A549 (cell line): ENCODE data around the gene CNDP1. TPM values are rescaled to one million over a fixed set of nuclear protein-coding genes. Genes with fewer than 3 reads are reported as not detected.

Experiments
- ATAC-seq, 2 experiments: fragments of 200-7000 bp in 1 of 2; fragments of >200 bp in 1 of 2; cut with Nextera tagmentation in 1 of 2; cut with Tn5 transposase in 1 of 2; 3 replicates each; pipeline versions ENCODE4 v1.8.0 to v1.9.1; 2018 to 2020; ENCODE audit warnings: mild to moderate bottlenecking in 1 of 2, moderate library complexity in 1 of 2
- CTCF ChIA-PET: fragments of 300-600 bp; sonication (Branson Sonifier 250); formaldehyde crosslinking; extraction: SDS; loops from one replicate; lab custom pipeline; 2021; ENCODE audit warnings: antibody characterized with exemption, inconsistent platforms; lab: Yijun Ruan, JAX
- POLR2A ChIA-PET: fragments of 350-600 bp; formaldehyde crosslinking; extraction: SDS; loops from one replicate; lab custom pipeline; 2021; ENCODE audit warnings: antibody characterized with exemption, inconsistent platforms; lab: Yijun Ruan, JAX
- DNase-seq, 2 experiments: peaks; one replicate each; pipeline versions ENCODE4 v3.0.0 to v3.0.0-alpha.2; 2011 to 2016; ENCODE audit warnings: low read depth in 1 of 2, low spot score in 1 of 2
- FAIRE-seq: peaks from 2 replicates; lab custom pipeline; 2011; peaks lifted over from hg19 to GRCh38; lab: Jason Lieb, UNC
- H3K27ac ChIP-seq, 2 experiments: fragments of >200 bp; sonication (Bioruptor Twin); formaldehyde crosslinking; 3 replicates each; pipeline ENCODE4 v1.5.1; 2016 to 2017
- H3K4me1 ChIP-seq: fragments of >200 bp; sonication (Bioruptor Twin); formaldehyde crosslinking; 3 replicates; pipeline ENCODE4 v1.6.1; 2016
- H3K4me2 ChIP-seq: fragments of >200 bp; sonication (Bioruptor Twin); formaldehyde crosslinking; 3 replicates; pipeline ENCODE4 v1.6.1; 2016
- H3K4me3 ChIP-seq: fragments of >200 bp; sonication (Bioruptor Twin); formaldehyde crosslinking; 3 replicates; pipeline ENCODE4 v1.5.1; 2016
- H3K9me3 ChIP-seq: fragments of >200 bp; sonication (Bioruptor Twin); formaldehyde crosslinking; 3 replicates; pipeline ENCODE4 v1.6.1; 2016
- CTCF ChIP-seq: fragments of >200 bp; sonication (Bioruptor Twin); formaldehyde crosslinking; IDR thresholded peaks from 3 replicates; pipeline ENCODE4 v1.5.1; 2016
- ELK1 ChIP-seq: fragments of 150-350 bp; IDR thresholded peaks from 2 replicates; pipeline ENCODE4 v1.6.1; 2014; ENCODE audit warnings: low read depth, mild to moderate bottlenecking, low read length
- FOSB ChIP-seq: fragments of 250-450 bp; sonication (Bioruptor Pico); IDR thresholded peaks from 2 replicates; pipeline ENCODE4 v1.5.0; 2020; ENCODE audit warnings: mild to moderate bottlenecking, moderate library complexity
- FOSL2 ChIP-seq, 2 experiments: fragments of 450-650 bp in 1 of 2; fragments of >200 bp in 1 of 2; sonication (Bioruptor Twin) in 1 of 2; formaldehyde crosslinking; IDR thresholded peaks; 2 replicates each; pipeline versions ENCODE4 v1.5.0 to v1.6.1; 2016 to 2020; ENCODE audit warnings: mild to moderate bottlenecking in 1 of 2, moderate library complexity in 1 of 2
- GATA3 ChIP-seq: IDR thresholded peaks from 2 replicates; pipeline ENCODE4 v1.6.1; 2012; ENCODE audit warnings: borderline replicate concordance
- HEYL ChIP-seq: fragments of 250-450 bp; sonication (Bioruptor Pico); IDR thresholded peaks from 2 replicates; pipeline ENCODE4 v1.8.0; 2021; ENCODE audit warnings: mild to moderate bottlenecking, moderate library complexity
- HOXA7 ChIP-seq: fragments of 250-450 bp; sonication (Bioruptor Pico); IDR thresholded peaks from 2 replicates; pipeline ENCODE4 v1.5.0; 2020; ENCODE audit warnings: mild to moderate bottlenecking, moderate library complexity
- JUN ChIP-seq, 2 experiments: fragments of >200 bp; sonication (Bioruptor Twin); formaldehyde crosslinking; IDR thresholded peaks; 2 replicates in 1 of 2; 3 replicates in 1 of 2; pipeline ENCODE4 v1.6.1; 2016 to 2017
- MAFK ChIP-seq: fragments of 450-650 bp; IDR thresholded peaks from 2 replicates; pipeline ENCODE4 v1.6.1; 2014; ENCODE audit not compliant: partially characterized antibody
- MAX ChIP-seq: IDR thresholded peaks from 2 replicates; pipeline ENCODE4 v1.6.1; 2012
- PHF8 ChIP-seq: fragments of 200-600 bp; sonication (generic); IDR thresholded peaks from 2 replicates; pipeline ENCODE4 v1.6.1; 2016; ENCODE audit warnings: low read depth, mild to moderate bottlenecking, antibody characterized with exemption, moderate library complexity, borderline replicate concordance
- POLR2A ChIP-seq: IDR thresholded peaks from 2 replicates; pipeline ENCODE4 v1.6.1; 2012; ENCODE audit warnings: mild to moderate bottlenecking, low read length
- POLR2AphosphoS2 ChIP-seq: conservative IDR thresholded peaks from 2 replicates; pipeline ENCODE4 v1.6.1; 2012; ENCODE audit warnings: low read length, improper control_type of control experiment, inconsistent platforms
- RCOR1 ChIP-seq: fragments of 150-350 bp; IDR thresholded peaks from 2 replicates; pipeline ENCODE4 v1.6.1; 2014; ENCODE audit warnings: antibody characterized with exemption, low read length, low read depth
- REST ChIP-seq: fragments of 200-600 bp; sonication (generic); IDR thresholded peaks from 2 replicates; pipeline ENCODE4 v1.6.1; 2016; ENCODE audit warnings: antibody characterized with exemption, mild to moderate bottlenecking, moderate library complexity
- RFX5 ChIP-seq: fragments of 450-650 bp; IDR thresholded peaks from 2 replicates; pipeline ENCODE4 v1.7.1; 2014; ENCODE audit warnings: antibody characterized with exemption, mild to moderate bottlenecking, moderate library complexity
- SMC3 ChIP-seq: fragments of >200 bp; sonication (Bioruptor Twin); formaldehyde crosslinking; IDR thresholded peaks from 3 replicates; pipeline ENCODE4 v1.6.1; 2018; ENCODE audit warnings: inconsistent platforms
- ZC3H11A ChIP-seq: fragments of 450-650 bp; IDR thresholded peaks from 2 replicates; pipeline ENCODE4 v1.6.1; 2014; ENCODE audit warnings: antibody characterized with exemption, mild to moderate bottlenecking
- WGBS: methylation state at CpG from one replicate; pipeline ENCODE4 v1.1.6; 2017; ENCODE audit errors: missing lambda C conversion rate; 5-methylcytosine and 5-hydroxymethylcytosine counted together
- polyA plus RNA-seq, 4 experiments: library from polyadenylated mRNA; depleted of rRNA in 3 of 4; stranded (reverse); fragments of >200 nt; fragmentation: RNase III in 1 of 4; extraction: RNeasy Plus Mini Kit Qiagen cat#74134 plus additional on column Dnase treatment in 1 of 4; gene quantifications; 2 replicates in 3 of 4; 3 replicates in 1 of 4; pipeline ENCODE4 v1.2.3, GENCODE V29; 2011 to 2017
- TF ChIP-seq, protein P1 (sequence below): IDR thresholded peaks from 2 replicates; pipeline ENCODE4 v1.6.1; 2012; ENCODE audit warnings: low read depth, borderline replicate concordance
- TF ChIP-seq, protein P2 (sequence below): fragments of 450-650 bp; IDR thresholded peaks from 2 replicates; pipeline ENCODE4 v1.6.1; 2014; ENCODE audit warnings: antibody characterized with exemption

The CNDP1 gene
- polyA plus RNA-seq, 2 of the 4 experiments (the other 2 are of a cell fraction): 0.16 TPM; not detected in 1

- H3K4me3 ChIP-seq: no peak overlapping the region
- no peak overlapping the region for H3K4me2 ChIP-seq
- CTCF ChIA-PET: interaction anchor here (1.1 to 2.6 kb wide), 3 partner anchors 41 to 454 kb away, joined by 3 to 12 read pairs (median 6); no protein-coding TSS in a partner anchor
- no peak overlapping the region for H3K27ac ChIP-seq
- POLR2A ChIA-PET: no interaction called here
- TF ChIP-seq POLR2AphosphoS2: no peak
- peak; percentile 41 for TF ChIP-seq MAFK
- no peak for TF ChIP-seq FOSB
- H3K4me1 ChIP-seq: peaks cover 6% of the 10 kb centered on the region; the same call in 1 of the 3 replicates
- ATAC-seq (no peak), DNase-seq (no peak), FAIRE-seq (no peak)
- H3K9me3 ChIP-seq: no peaks in the 10 kb centered on the region
- WGBS: 3% methylated on average over 1 of the region's 1 CpG
Measured at GRCh38 chr18:74494514-74494913, 39.8 kb upstream of the CNDP1 start.

- WGBS: under 1% methylated on average over 20 of the region's 71 CpGs
- peak within 1 kb of the TSS; percentile 94 for H3K4me3 ChIP-seq
- ChIA-PET CTCF (interaction anchor here (0.7 to 2.4 kb wide), 4 partner anchors 56 to 456 kb away, joined by 3 to 12 read pairs (median 4); no protein-coding TSS in a partner anchor), POLR2A (interaction anchor here (0.6 to 0.9 kb wide), 2 partner anchors 262 to 350 kb away, joined by 3 to 5 read pairs; no protein-coding TSS in a partner anchor)
- TF ChIP-seq MAX (peak; percentile 77), RCOR1 (no peak), JUN (IDR thresholded peaks at IDR 0.05) (peak in 1 of 2 experiments; percentile 37; a peak in 1 of 5 replicates), GATA3 (no peak), HOXA7 (CRISPR knock-in tag) (no peak), SMC3 (no peak), POLR2A (peak; percentile 74), ZC3H11A (no peak), PHF8 (peak; percentile 65; the same call in 1 of the 2 replicates), RFX5 (0 out of 2 replicates have a peak, but pooled peaks have one; percentile 15), FOSL2 (IDR thresholded peaks at IDR 0.05) (no peak), FOSL2 (CRISPR knock-in tag; IDR thresholded peaks at IDR 0.05) (peak; percentile 86)
- TF ChIP-seq, protein P1, sequence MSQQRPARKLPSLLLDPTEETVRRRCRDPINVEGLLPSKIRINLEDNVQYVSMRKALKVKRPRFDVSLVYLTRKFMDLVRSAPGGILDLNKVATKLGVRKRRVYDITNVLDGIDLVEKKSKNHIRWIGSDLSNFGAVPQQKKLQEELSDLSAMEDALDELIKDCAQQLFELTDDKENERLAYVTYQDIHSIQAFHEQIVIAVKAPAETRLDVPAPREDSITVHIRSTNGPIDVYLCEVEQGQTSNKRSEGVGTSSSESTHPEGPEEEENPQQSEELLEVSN: no peak
- TF ChIP-seq, protein P2, sequence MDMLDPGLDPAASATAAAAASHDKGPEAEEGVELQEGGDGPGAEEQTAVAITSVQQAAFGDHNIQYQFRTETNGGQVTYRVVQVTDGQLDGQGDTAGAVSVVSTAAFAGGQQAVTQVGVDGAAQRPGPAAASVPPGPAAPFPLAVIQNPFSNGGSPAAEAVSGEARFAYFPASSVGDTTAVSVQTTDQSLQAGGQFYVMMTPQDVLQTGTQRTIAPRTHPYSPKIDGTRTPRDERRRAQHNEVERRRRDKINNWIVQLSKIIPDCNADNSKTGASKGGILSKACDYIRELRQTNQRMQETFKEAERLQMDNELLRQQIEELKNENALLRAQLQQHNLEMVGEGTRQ: peak; percentile 82
- H3K4me2 ChIP-seq: peak within 1 kb of the TSS; percentile 88
- peak within 1 kb of the TSS; percentile 92 to 98 for H3K27ac ChIP-seq
- ATAC-seq (peak; percentile 85 to 93), DNase-seq (peak; percentile 84 to 97), FAIRE-seq (no peak)
- H3K4me1 ChIP-seq: peaks cover 6% of the 10 kb centered on the region; the same call in 1 of the 3 replicates
- no peaks in the 10 kb centered on the region for H3K9me3 ChIP-seq
Measured at GRCh38 chr18:74495581-74496507, 38.5 kb upstream of the CNDP1 start, which contains the start of gene CNDP2. Gene CNDP2, plus strand, starts transcription at chr18:74496363. Its CDS starts 3,611 bp downstream, at chr18:74499974.

DNA sequence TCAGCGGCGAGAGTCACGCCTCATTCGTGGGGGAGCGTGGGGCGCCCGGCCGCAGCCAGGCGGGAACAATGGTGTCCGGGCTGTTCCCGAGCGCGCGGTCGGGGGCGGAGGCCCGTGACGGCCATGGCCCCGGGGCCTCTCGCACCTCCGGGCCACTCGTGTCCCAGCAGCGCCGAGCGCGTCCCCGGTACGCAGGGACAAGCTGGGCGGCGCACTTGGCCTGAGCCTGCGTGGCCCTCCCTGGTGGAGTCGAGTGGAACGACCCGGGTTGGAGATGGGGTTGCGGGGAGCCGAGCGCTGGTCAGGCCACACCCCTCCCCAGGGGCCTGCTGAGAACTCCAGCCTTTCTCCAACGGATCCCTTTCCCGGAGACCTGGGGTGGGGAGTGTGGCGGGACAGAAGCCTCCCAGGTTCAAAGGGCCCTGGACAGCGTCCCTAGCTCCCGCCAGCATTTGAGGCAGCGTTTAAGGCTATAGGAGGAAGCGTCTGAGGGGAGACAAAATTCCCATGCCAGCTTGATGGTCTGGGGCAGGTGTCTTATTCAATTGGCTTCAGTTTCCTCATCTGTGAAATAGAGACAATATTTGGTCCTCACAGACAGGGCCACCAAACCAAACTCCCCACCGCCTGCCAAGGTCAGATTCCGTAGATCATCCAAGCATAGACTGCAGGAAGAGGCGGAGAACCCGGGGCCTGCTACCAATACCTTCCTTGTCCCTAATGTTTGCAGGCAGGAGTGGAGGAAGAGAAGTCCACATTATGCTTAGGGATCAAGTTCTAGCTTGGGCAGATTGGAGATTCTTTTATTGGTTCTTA is 37.6 kb upstream of the CNDP1 start:
- H3K27ac ChIP-seq: peak overlapping the region; percentile 92 to 98
- FAIRE-seq: no peak
- WGBS: 17% methylated on average over 9 of the region's 48 CpGs
- POLR2A ChIA-PET: interaction anchor here (0.6 to 0.9 kb wide), 2 partner anchors 262 to 351 kb away, joined by 3 to 5 read pairs; no protein-coding TSS in a partner anchor
- H3K4me2 ChIP-seq: peak overlapping the region; percentile 88
- peak; percentile 80 to 83 for ATAC-seq
- no peaks in the 10 kb centered on the region for H3K9me3 ChIP-seq
- peaks cover 6% of the 10 kb centered on the region; the same call in 1 of the 3 replicates for H3K4me1 ChIP-seq
- CTCF ChIA-PET: interaction anchor here (1.8 to 2.4 kb wide), 2 partner anchors 55 to 143 kb away, joined by 5 to 12 read pairs; no protein-coding TSS in a partner anchor
- peak overlapping the region; percentile 94 for H3K4me3 ChIP-seq
- DNase-seq: peak; percentile 44 to 51
- TF ChIP-seq ELK1 (no peak), CTCF (no peak), FOSL2 (IDR thresholded peaks at IDR 0.05) (no peak), FOSL2 (CRISPR knock-in tag; IDR thresholded peaks at IDR 0.05) (no peak), HEYL (CRISPR knock-in tag) (no peak), REST (no peak)
